ENCODE data around the gene SPDYC. TPM values are rescaled to one million over a fixed set of nuclear protein-coding genes. Genes with fewer than 3 reads are reported as not detected.
"Not testable (repeated sequence)": the region's sequence is repeated elsewhere in the genome, so short reads cannot be mapped to it uniquely, and the experiment has no call there.

The SPDYC gene
- total RNA-seq, 1 experiment from 2014 or later, result 1.2 TPM

- ChIA-PET RAD21 (ENCODE audit: low non-redundant PET in 1 of 2, low total read pairs in 2 of 2, uncharacterized antibody in 2 of 2, unreplicated experiment in 2 of 2) (no interaction called here), POLR2A (no interaction called here), CTCF (no interaction called here)
- Histone ChIP-seq H3K27me3 (ENCODE audit: insufficient read depth, low read length) (no peaks in the 10 kb centered on the region), H3K4me2 (ENCODE audit: low read length) (no peak overlapping the region), H3K9ac (ENCODE audit: low read length) (no peak overlapping the region), H3K4me1 (ENCODE audit: control insufficient read depth in 1 of 2, insufficient read depth in 2 of 2, low read length in 2 of 2) (peaks cover 9 to 16% of the 10 kb centered on the region in 2 experiments; a peak in 3 of 4 replicates), H3K79me2 (ENCODE audit: insufficient read depth, low read length) (no peaks in the 10 kb centered on the region), H3K9me3 (ENCODE audit: control insufficient read depth in 1 of 2, insufficient read depth in 1 of 2, low read depth in 1 of 2, low read length in 2 of 2) (no peaks in the 10 kb centered on the region), H3K4me3 (replicated peaks in 1 of 2; ENCODE audit: low read depth in 1 of 2, low read length in 2 of 2) (no peak overlapping the region), H3K27ac (ENCODE audit: low read depth, low read length) (no peak overlapping the region), H4K20me1 (ENCODE audit: insufficient read depth) (no peaks in the 10 kb centered on the region), H3K9me2 (ENCODE audit: insufficient read depth) (no peaks in the 10 kb centered on the region), H3K36me3 (ENCODE audit: control insufficient read depth in 1 of 2, insufficient read depth in 2 of 2, low read length in 2 of 2) (no peaks in the 10 kb centered on the region), H2AFZ (ENCODE audit: low read depth, low read length, poor library complexity, severe bottlenecking) (no peak overlapping the region)
- no TSS peak for BruUV-seq (replicated peaks)
- no peak for DNase-seq (ENCODE audit: low read depth, low spot score)
- intact Hi-C loops (cut with micrococcal nuclease), result no loop called here
- TF ChIP-seq SRF (IDR thresholded peaks at IDR 0.05; ENCODE audit: low read depth) (no peak), RAD21 (IDR thresholded peaks at IDR 0.05; ENCODE audit: low read depth) (no peak), ZFX (IDR thresholded peaks at IDR 0.05) (no peak), SIN3A (IDR thresholded peaks at IDR 0.05; ENCODE audit: low read depth) (no peak)
- no peak for ATAC-seq
These were observed 2.6 kb downstream of the SPDYC start for GRCh38 chr11:65172600-65172999.

- H2AFZ ChIP-seq (ENCODE audit: low read depth, low read length, poor library complexity, severe bottlenecking); H3K9me2 ChIP-seq (ENCODE audit: insufficient read depth); H3K4me1 ChIP-seq (ENCODE audit: control insufficient read depth in 1 of 2, insufficient read depth in 2 of 2, low read length in 2 of 2); H3K79me2 ChIP-seq (ENCODE audit: insufficient read depth, low read length); H3K27ac ChIP-seq (ENCODE audit: low read depth, low read length); H3K27me3 ChIP-seq (ENCODE audit: insufficient read depth, low read length); H3K36me3 ChIP-seq (ENCODE audit: control insufficient read depth in 1 of 2, insufficient read depth in 2 of 2, low read length in 2 of 2); H3K4me3 ChIP-seq (replicated peaks in 1 of 2; ENCODE audit: low read depth in 1 of 2, low read length in 2 of 2); DNase-seq (ENCODE audit: low read depth, low spot score); CTCF ChIA-PET; ATAC-seq; RAD21 ChIA-PET (ENCODE audit: low non-redundant PET in 1 of 2, low total read pairs in 2 of 2, uncharacterized antibody in 2 of 2, unreplicated experiment in 2 of 2); intact Hi-C loops (cut with micrococcal nuclease); H3K9ac ChIP-seq (ENCODE audit: low read length); H3K4me2 ChIP-seq (ENCODE audit: low read length); BruUV-seq (replicated peaks); H3K9me3 ChIP-seq (ENCODE audit: control insufficient read depth in 1 of 2, insufficient read depth in 1 of 2, low read depth in 1 of 2, low read length in 2 of 2); H4K20me1 ChIP-seq (ENCODE audit: insufficient read depth): not testable (repeated sequence)
- POLR2A ChIA-PET, result interaction anchor here (3.5 kb wide), 1 partner anchor 39 kb away, joined by 12 read pairs; no protein-coding TSS in a partner anchor
These were observed 4.6 kb downstream of the SPDYC start for GRCh38 chr11:65174571-65175010.

Measured in HCT116 (cell line).